GM21526 (cell line): ENCODE measurements around the gene PRPF38A.

Experiments
- ATAC-seq: cut with Tn5 transposase; IDR thresholded peaks from one replicate; pipeline ENCODE4 v1.9.1; 2021; ENCODE audit warnings: moderate library complexity; ENCODE audit not compliant: unreplicated experiment, low FRiP score

The PRPF38A gene

DNA sequence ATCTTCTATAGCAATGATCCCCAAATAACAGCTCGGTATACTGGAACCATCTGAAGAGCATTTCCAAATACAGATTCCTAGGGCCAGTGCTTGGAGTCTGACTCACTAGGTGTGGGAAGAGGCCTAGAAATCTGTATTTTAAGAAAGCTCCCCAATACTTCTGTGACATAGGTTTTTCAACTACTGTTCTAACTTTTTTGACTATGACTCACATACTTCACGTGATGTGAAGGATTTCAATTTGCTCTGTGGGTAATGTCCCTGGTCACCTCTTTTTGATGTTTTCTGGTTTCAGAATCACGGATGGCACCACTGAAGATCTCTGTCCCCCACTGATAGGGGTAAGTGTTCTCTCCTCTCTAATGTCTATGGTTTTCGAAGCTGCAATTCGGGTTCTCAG is 11.2 kb upstream of the PRPF38A start:
- ATAC-seq: no peak

- no peak for ATAC-seq
Measured at GRCh38 chr1:52399629-52400028, 4.8 kb upstream of the PRPF38A start.

GRCh38 chr1:52400131-52400530 is 4.3 kb upstream of the PRPF38A start:
- ATAC-seq: no peak

DNA sequence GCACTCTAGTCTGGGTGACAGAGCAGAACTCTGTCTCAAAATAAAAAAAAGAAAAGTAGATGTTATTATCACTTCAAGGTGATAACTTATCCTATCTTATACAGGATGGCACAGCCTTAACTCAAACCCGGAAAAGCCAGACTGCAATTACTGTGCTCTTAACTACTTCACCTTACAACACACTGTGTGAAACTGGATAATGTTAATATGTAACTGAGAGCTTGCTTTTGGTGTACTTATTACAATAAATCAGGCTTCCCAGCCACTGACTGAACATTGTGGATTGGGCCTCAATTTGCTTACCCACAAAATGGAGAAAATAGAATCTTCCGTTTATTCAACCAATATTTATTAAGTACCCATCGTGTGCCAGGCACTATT is 1.6 kb upstream of the PRPF38A start:
- ATAC-seq: no peak

- ATAC-seq: peak; percentile 39
Measured at GRCh38 chr1:52403566-52404115, 761 bp upstream of the PRPF38A start.

GRCh38 chr1:52404975-52405338 is 555 bp downstream of the PRPF38A start:
- no peak for ATAC-seq

DNA sequence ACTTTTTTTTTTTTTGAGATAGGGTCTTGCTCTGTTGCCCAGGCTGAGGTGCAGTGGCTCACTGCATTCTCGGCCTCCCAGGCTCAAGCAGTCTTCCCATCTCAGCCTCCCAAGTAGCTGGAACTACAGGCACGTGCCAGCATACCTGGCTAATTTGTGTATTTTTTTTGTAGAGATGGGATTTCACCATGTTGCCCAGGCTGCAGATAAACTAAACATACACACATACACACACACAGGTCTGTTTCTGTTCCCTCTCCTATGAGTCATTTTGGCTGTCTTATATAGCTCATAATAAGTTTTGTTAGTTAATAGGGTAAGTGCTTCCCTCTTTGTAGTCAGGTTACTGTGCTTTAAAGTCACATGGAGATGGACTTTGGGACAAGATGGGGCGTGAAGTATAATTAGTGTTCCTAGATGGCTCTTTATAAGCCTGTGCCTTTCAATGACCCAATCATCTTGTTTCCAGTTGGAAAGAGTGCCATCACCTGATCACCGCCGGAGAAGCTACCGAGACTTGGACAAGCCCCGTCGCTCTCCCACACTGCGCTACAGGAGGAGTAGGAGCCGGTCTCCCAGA is 9.1 kb downstream of the PRPF38A start:
- ATAC-seq: no peak

DNA sequence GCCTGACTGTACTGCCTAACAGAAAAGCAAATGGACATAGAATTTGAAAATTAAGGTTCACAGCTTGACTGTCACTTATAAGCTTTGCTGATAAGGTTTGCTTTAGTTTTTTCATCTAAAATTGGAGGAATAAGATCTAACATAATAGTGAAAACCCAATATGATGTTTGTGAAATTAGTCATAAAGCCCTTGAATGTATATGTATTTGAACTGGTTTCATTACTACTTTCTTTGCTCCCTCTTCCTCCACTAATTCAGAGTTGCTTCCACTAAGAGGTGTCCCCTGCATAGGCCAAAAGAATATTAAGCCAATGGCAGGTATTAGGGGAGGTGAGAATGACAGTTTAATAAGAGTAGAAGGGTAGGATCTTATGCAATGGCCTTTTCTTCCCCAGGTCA is 10.5 kb downstream of the PRPF38A start:
- no peak for ATAC-seq

DNA sequence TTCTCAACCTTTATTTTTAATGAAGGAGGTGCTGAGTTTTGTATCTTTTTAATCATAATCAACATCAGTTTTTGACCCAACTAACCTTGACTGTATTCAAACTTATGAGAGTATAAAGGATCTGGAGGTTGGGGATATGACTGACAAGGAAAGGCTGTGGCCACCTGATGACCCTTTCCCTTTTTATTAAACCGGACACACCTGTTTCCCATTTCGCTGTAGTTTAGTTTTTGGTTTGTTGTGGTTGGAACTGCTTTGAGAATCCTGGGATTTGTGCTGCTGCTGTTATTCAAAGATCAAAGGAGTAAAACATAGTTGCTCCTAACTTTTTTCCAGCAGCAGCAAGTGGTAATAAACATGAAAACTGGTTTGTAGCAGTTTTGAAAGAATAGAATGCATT is 12.4 kb downstream of the PRPF38A start:
- no peak for ATAC-seq

DNA sequence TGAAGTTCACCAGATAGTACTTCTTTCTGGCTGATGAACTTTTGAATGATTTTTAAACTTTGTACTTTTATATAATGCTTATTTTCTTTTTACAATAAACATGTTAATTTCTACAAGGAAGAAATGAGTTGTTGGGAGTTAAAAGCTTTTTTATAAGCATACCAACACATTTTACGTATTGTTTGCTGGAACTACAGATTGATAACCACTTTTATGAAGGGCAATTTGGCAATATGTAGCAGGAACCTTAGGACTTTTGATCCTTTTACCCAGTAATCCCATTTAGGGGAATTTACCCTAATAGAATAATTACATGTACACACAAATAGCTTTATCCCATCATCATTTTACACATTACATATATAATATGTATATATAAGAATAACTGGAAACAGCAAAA is 16.3 kb downstream of the PRPF38A start:
- ATAC-seq: no peak

- no peak for ATAC-seq
Measured at GRCh38 chr1:52423055-52423454, 18.7 kb downstream of the PRPF38A start.

DNA sequence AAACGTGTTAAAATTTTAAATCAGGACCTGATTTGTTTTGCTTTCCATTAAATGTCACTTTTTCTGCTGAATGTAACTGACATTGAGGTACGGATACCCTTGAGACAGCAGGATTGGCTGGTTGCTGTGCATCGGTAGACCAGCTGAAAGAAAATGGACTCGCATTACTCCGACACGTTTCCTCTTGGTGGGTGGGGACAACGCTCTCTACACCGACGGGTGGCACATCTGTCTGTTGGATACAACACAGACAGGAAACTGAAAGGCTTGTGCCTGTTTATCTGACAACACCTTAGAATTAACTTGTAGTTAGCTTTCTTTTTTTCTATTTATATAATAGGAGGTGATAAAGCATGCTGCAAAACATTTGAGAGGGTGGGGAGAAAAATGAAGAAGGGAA is 19.4 kb downstream of the PRPF38A start:
- ATAC-seq: no peak

DNA sequence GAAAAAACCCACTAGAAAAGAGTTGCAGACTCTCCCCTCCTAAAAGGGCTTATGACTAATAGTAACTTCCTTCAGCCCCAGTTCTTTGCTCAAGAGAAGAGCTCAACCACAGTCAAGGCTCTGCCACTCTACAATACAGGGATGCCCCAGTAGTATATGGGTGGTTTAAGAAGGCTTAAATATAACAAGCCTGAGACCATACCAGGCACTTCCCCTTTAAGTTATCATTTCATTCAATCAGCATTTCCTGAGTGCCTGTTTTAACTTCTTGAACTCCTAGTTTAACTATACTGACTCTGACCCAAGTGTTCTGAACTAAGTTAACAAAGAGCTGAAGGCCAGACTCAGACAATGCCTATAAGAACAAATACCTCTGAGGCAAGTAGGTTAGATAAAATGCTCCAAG is 19.8 kb downstream of the PRPF38A start:
- ATAC-seq: no peak

DNA sequence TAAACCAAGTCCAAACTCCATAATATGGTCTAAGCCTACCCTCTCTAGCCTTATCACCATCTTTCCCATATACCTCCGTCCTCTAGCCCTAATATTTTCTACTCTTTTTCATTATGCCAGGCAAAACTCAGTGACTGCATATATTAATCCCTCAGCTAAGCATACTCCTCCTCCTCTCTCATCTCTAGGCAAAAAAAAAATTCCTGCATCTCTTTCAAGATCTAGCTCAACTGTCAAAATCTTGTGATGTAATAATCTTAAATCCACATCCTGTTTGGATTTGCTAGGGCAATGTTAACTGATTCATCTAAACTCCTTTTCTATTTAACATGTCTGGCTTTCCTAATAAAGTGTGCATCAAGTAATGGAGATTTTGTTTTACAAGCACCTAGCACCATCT is 20.4 kb downstream of the PRPF38A start:
- ATAC-seq: no peak

DNA sequence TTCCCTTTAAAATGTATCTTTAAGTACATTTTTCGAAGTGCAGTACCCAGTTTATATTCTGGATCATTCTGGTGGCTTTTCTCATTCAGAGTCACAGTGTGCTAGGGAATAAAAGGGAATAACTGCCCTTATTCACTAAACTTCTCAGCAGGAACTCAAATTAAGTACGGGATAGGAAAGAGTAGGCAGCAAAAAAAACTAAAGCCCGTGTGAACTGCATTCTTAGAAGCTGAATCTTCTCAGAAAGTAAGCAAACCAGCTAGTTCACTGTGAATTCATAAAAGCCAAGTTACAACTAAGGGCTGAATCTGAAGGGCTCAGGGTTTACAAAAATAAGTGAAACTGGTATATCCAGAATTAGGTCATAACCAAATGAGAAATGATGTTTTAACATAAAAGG is 22.0 kb downstream of the PRPF38A start:
- ATAC-seq: no peak

GRCh38 chr1:52427152-52427551 is 22.8 kb downstream of the PRPF38A start:
- no peak for ATAC-seq

GRCh38 chr1:52432807-52433206 is 28.4 kb downstream of the PRPF38A start:
- ATAC-seq: no peak

DNA sequence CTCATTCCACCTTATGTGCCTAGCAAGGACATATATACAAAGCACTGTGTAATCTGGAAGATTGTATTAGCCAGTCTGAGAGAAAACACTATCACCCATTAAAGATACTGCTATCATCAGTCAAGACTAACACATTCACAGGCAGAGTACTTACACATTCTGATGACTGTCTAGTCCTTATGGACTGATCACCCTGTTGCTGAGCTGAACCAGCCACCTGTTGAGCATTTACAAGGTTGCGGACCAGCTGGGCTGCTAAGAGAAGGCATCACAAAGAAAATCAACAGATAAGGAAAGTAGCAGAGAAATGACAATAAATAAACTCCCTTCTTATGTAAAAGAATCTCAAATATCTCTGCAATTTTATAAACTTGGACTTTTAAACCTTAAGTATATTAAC is 30.8 kb downstream of the PRPF38A start:
- no peak for ATAC-seq

DNA sequence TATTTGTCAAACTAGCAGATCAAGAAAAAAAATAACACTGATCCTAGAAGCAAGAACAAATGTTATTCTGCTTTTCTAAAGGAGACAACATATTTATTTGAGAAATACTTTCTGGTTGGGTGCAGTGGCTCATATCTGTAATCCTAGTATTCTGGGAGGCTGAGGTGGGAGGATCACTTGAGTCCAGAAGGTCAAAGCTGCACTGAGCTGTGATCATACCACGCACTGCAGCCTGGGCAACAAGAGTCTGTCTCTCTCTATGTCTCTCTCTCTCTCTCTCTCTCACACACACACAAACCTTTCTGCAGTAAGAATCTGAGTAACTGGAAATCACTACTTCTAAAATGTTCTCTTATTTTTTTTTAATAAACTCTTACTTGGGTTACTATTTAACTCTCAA is 31.2 kb downstream of the PRPF38A start:
- no peak for ATAC-seq

- ATAC-seq: no peak
Measured at GRCh38 chr1:52436817-52437216, 32.4 kb downstream of the PRPF38A start.

- ATAC-seq: no peak
Measured at GRCh38 chr1:52439976-52440375, 35.6 kb downstream of the PRPF38A start.

DNA sequence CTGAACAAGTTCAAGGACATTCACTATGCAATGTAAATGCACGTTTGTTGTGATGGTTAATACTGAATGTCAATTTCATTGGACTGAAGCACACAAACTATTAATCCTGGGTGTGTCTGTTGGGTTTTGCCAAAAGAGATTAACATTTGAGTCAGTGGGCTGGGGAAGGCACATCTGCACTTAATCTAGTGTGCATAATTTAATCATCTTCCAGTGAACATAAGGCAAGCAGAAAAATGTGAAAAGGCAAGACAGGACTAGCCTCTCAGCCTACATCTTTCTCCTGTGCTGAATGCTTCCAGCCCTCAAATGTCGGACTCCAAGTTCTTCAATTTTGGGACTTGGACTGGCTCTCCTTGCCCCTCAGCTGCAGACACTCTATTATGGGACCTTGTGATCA is 40.1 kb downstream of the PRPF38A start:
- no peak for ATAC-seq

DNA sequence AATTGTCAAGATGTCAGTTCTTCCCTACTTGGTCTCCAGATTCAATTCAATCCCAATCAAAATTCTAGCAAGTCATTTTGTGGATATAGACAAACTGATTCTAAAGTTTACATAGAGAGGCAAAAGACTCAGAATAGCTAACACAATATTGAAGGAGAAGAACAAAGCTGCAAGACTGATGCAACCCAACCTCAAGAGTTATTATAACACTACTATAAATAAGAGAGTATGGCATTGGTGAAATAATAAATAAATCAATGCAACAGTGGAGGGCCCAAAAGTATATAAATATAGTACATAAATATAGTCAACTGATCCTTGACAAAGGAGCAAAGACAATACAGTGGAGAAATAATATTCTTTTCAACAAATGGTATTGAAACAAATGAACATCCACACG is 49.7 kb downstream of the PRPF38A start:
- ATAC-seq: no peak
